Heart left ventricle (tissue), 16 donors: ENCODE results near the gene TCF7L2. TPM values are rescaled to one million over a fixed set of nuclear protein-coding genes. Genes with fewer than 3 reads are reported as not detected.

ENCODE experiments used
- ATAC-seq, 4 donors: fragments of 200-7000 bp; cut with Tn5 transposase; one replicate each; pipeline ENCODE4 v1.9.1; 2020 to 2022; ENCODE audit warnings: moderate library complexity in 4 of 4, mild to moderate bottlenecking in 3 of 4, moderate number of reproducible peaks in 1 of 4
- DNase-seq, 5 donors: peaks; one replicate each; pipeline ENCODE4 v3.0.0-alpha.2; 2020
- H3K27ac ChIP-seq, 12 donors: fragments of 200-600 bp; sonication (generic) in 4 of 12; one replicate each; pipeline versions ENCODE4 v1.5.0 to v1.8.0; 2016 to 2022; ENCODE audit warnings: mild to moderate bottlenecking in 2 of 12
- H3K27me3 ChIP-seq, 9 donors: fragments of 200-600 bp; sonication (generic) in 2 of 9; one replicate each; pipeline versions ENCODE4 v1.5.1 to v1.8.0; 2016 to 2022; ENCODE audit warnings: mild to moderate bottlenecking in 3 of 9
- H3K36me3 ChIP-seq, 9 donors: fragments of 200-600 bp; sonication (generic) in 2 of 9; one replicate each; pipeline versions ENCODE4 v1.5.0 to v1.8.0; 2018 to 2022; ENCODE audit warnings: mild to moderate bottlenecking in 2 of 9
- H3K4me1 ChIP-seq, 12 donors: fragments of 200-600 bp; sonication (generic) in 4 of 12; one replicate each; pipeline versions ENCODE4 v1.5.0 to v1.8.0; 2016 to 2022; ENCODE audit warnings: mild to moderate bottlenecking in 3 of 12
- H3K4me3 ChIP-seq, 12 donors: fragments of 200-600 bp; sonication (generic) in 4 of 12; one replicate each; pipeline versions ENCODE4 v1.5.0 to v1.8.0; 2017 to 2022; ENCODE audit warnings: mild to moderate bottlenecking in 9 of 12, moderate library complexity in 4 of 12
- H3K9me3 ChIP-seq, 12 donors: fragments of 200-600 bp; sonication (generic) in 4 of 12; one replicate each; pipeline versions ENCODE4 v1.5.0 to v1.8.0; 2016 to 2022; ENCODE audit warnings: mild to moderate bottlenecking in 1 of 12
- CTCF ChIP-seq, 12 donors: fragments of 200-600 bp; sonication (generic) in 4 of 12; IDR thresholded peaks; one replicate each; pipeline versions ENCODE4 v1.5.0 to v1.8.0; 2018 to 2022; ENCODE audit warnings: antibody characterized with exemption in 12 of 12, mild to moderate bottlenecking in 5 of 12
- POLR2A ChIP-seq, 2 donors: fragments of 450-650 bp; IDR thresholded peaks; one replicate each; pipeline ENCODE4 v1.6.1; 2017; ENCODE audit warnings: antibody characterized with exemption in 2 of 2, mild to moderate bottlenecking in 2 of 2, moderate library complexity in 2 of 2
- WGBS, 4 donors: extraction: QIAGEN DNeasy Blood & Tissue Kit in 2 of 4; methylation state at CpG; one replicate each; pipeline versions ENCODE4 v1.1.5 to v1.1.7; 2013 to 2018; 5-methylcytosine and 5-hydroxymethylcytosine counted together
- intact Hi-C, 10 donors: fragments of 100-400 bp; cut with DNase I; formaldehyde crosslinking; loops; one replicate each; pipeline versions ENCODE4 v1.11.1 to v1.14.2; 2022
- polyA plus RNA-seq, 2 donors: library from polyadenylated mRNA; stranded (reverse); fragments of 200-250 nt; gene quantifications; one replicate each; pipeline ENCODE4 v1.2.3, GENCODE V29; 2013
- total RNA-seq, 9 donors: library from RNA; depleted of rRNA in 2 of 9; stranded (reverse); fragments of >200 nt in 2 of 9; fragmentation: NEBNext Ultra II Directional in 3 of 9; extraction: Animal tissue kit (Norgen Biotek cat#: 25700) in 3 of 9; gene quantifications; one replicate each; pipeline versions ENCODE4 v1.1.0 to v1.2.4, GENCODE V29; 2016 to 2023
- donor health status: ischemic (EF 13 %, LVEDD 7.1; RV severe dilation, severe dysfunction).
- donor health status: healthy with polysubstance abuse.
- donor health status: DM: no; HTN: yes; CAD: no.
- donor health status: DM: no; HTN: no; CAD: no.
- donor health status: ischemic (EF 25% LVEDD 6.9; RV normal size, moderate dysfunction).
- donor health status: ischemic (EF 25% LVEDD 5.7; RV mildly dilated, moderate dysfunction).
- donor health status: healthy.
- donor health status: DM: yes; HTN: yes; CAD: no.
- donor health status: ischemic (EF 35%, LVEDD 5.7; RV mildly dilated, moderate dysfunction).
- donor health status: nonischemic (EF 11% LVEDD 7.7; RV severe dilation, severe dysfunction).
- donor health status: DM: yes; HTN: yes; CAD: no.
- donor health status: PGD.
- donor health status: ischemic (EF 29% LVEDD 5.4; RV normal size, mild dysfunction).
- donor health status: nonischemic (EF 23%, LVEDD 6.1; RV moderate dilation, normal function).

Gene TCF7L2
- total and polyA plus RNA-seq, 11 donors: 4.3 to 17.5 (median 8.4) TPM

DNA sequence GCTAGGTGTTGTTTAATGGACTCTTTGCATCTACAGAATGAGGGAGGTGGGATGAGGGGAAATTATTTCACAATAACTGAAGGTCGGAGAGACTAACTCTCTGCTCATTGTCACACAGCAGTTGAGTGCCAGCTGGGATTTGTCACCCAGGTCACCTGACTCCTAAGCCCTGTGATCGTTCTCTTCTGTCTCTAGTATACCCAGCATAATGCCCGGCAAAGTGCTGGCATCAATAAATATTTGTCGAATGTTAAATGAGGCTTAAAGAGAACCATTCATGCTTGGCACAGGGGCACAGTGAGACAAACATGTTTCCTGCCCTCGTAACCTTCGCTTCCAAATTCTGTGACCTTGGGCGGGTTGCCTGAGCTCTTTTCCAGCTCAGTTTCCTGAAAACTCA, 70.8 kb downstream of the TCF7L2 start:
- Histone ChIP-seq H3K36me3 (no peaks in the 10 kb centered on the region), H3K27me3 (no peaks in the 10 kb centered on the region), H3K4me3 (no peak overlapping the region), H3K4me1 (peaks cover 11 to 71% (median 52%) of the 10 kb centered on the region in 12 donors), H3K9me3 (no peaks in the 10 kb centered on the region), H3K27ac (peak overlapping the region in 5 of 12 donors; percentile 3 to 53 (median 27))
- DNase-seq (peak in 1 of 5 donors; percentile 32), ATAC-seq (peak in 3 of 4 donors; percentile 25 to 61 (median 50))
- intact Hi-C loops: loop anchor here in 1 of 10 donors (10.0 kb wide), 1 partner anchor 54 kb away; no protein-coding TSS in a partner anchor
- 30 to 51% (median 37%) methylated on average over 7 of the region's 7 CpGs for WGBS, 4 donors
- no peak for TF ChIP-seq CTCF (IDR thresholded peaks at IDR 0.05)
- TF ChIP-seq POLR2A (IDR thresholded peaks at IDR 0.05): no peak

DNA sequence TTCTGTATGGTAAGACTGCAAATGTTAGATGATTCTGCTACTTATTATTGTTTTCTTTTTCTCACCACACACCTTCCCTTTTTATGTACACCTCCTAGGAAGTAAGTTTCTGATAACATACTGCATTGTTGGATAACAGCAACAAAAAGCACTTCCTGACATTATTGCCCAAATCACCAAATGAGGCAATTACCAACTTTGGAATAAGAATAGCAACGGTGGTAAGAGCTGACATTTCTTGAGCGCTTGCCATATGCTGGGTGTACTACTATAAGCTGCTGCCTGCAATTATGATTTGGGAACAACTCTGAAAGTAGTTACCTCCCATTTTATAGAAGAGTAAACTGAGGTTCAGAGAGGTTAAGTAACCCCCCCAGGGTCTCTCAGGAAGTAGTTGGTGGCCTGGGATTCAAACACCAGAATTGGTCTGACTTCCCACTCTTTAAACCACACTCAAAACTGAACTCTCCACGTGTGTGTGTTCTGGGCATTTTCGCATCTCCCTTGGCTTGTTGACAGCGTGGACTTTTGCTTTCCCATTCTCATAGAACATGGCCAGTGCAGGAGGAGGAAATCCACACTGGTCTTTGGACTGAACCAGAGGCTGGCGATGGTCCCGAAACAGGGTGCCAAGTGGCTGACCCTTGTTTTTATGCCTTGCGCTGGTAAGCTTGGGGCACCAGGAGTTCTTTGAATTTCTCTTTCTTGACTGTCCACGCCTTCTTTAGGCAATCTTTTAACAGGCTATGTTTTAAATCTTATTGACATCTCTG, 71.4 kb downstream of the TCF7L2 start:
- H3K4me3 ChIP-seq: no peak overlapping the region
- WGBS, 4 donors: 65 to 75% (median 69%) methylated on average over 9 of the region's 9 CpGs
- no peaks in the 10 kb centered on the region for H3K36me3 ChIP-seq
- intact Hi-C loops: loop anchor here in 1 of 10 donors (10.0 kb wide), 1 partner anchor 53 kb away; no protein-coding TSS in a partner anchor
- ATAC-seq: peak in 2 of 4 donors; percentile 5 to 17
- peaks cover 11 to 70% (median 56%) of the 10 kb centered on the region in 12 donors for H3K4me1 ChIP-seq
- no peaks in the 10 kb centered on the region for H3K27me3 ChIP-seq
- DNase-seq: no peak
- TF ChIP-seq POLR2A (IDR thresholded peaks at IDR 0.05) (no peak), CTCF (IDR thresholded peaks at IDR 0.05) (no peak)
- no peaks in the 10 kb centered on the region for H3K9me3 ChIP-seq
- peak overlapping the region in 5 of 12 donors; percentile 3 to 53 (median 27) for H3K27ac ChIP-seq

- Histone ChIP-seq H3K9me3 (no peaks in the 10 kb centered on the region), H3K27me3 (no peaks in the 10 kb centered on the region), H3K36me3 (no peaks in the 10 kb centered on the region), H3K27ac (no peak overlapping the region), H3K4me3 (no peak overlapping the region), H3K4me1 (peaks cover 15 to 70% (median 62%) of the 10 kb centered on the region in 12 donors)
- WGBS, 4 donors: 64 to 79% (median 67%) methylated on average over 7 of the region's 7 CpGs
- intact Hi-C loops: loop anchor here in 1 of 10 donors (10.0 kb wide), 1 partner anchor 53 kb away; no protein-coding TSS in a partner anchor
- ATAC-seq: peak in 2 of 4 donors; percentile 33 to 47
- TF ChIP-seq POLR2A (IDR thresholded peaks at IDR 0.05): no peak
- DNase-seq: no peak
Observed at GRCh38 chr10:113022265-113022664, 72.2 kb downstream of the TCF7L2 start.

DNA sequence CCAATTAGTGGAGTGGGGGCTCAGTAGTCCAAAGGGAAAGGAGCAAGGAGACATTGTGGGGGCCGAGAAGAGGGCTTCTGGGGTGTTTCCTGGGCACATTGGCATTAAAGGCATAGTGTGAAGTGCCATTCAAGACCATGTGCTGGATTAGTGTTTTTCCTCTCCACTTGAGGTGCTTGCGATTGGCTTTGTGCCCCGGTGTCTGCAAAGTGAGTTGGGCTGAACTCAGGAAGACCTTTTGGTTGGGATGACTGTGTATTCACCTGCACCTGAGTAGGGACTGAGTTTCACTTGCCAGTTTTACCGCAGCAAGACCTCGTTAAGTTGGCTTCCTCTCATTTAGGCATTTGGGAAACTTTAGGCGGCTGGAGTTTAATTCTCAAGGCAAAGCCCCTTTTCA, 73.0 kb downstream of the TCF7L2 start:
- WGBS, 4 donors: 72 to 83% (median 77%) methylated on average over 6 of the region's 6 CpGs
- DNase-seq (no peak), ATAC-seq (no peak)
- Histone ChIP-seq H3K27ac (no peak overlapping the region), H3K36me3 (no peaks in the 10 kb centered on the region), H3K27me3 (no peaks in the 10 kb centered on the region), H3K4me1 (peaks cover 15 to 71% (median 63%) of the 10 kb centered on the region in 12 donors), H3K9me3 (no peaks in the 10 kb centered on the region), H3K4me3 (no peak overlapping the region)
- intact Hi-C loops: loop anchor here in 1 of 10 donors (10.0 kb wide), 1 partner anchor 52 kb away; no protein-coding TSS in a partner anchor
- TF ChIP-seq POLR2A (IDR thresholded peaks at IDR 0.05) (no peak), CTCF (IDR thresholded peaks at IDR 0.05) (no peak)
